ENCODE measurements around the gene ACOT12. TPM values are rescaled to one million over a fixed set of nuclear protein-coding genes. Genes with fewer than 3 reads are reported as not detected.
"Not testable (repeated sequence)": the region's sequence is repeated elsewhere in the genome, so short reads cannot be mapped to it uniquely, and the experiment has no call there.

Gene ACOT12
- total and polyA plus RNA-seq, 2 donors = 0.05 to 0.21 TPM

DNA sequence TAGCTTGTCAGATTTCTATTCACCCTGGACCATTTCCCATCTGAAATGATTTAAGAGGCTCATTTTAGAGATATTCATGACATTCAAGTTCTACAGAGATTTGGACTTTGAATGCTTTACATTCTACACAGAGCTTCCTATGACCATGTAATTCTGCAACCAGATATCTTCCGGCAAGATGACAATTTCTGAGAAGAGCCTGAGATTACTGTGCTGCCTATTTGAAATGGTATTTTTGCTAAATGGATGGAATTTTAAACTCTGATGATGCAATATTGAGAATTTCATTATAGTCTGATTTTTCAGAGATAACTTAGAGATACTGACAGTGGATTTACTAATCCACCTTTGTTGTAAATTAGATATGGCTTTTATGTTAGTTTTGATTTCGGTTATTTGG lies 16.0 kb upstream of the ACOT12 start:
- WGBS = 74% methylated on average over 2 of the region's 2 CpGs
- H3K4me3 ChIP-seq (ENCODE audit: low read depth, low read length) = no peak overlapping the region

DNA sequence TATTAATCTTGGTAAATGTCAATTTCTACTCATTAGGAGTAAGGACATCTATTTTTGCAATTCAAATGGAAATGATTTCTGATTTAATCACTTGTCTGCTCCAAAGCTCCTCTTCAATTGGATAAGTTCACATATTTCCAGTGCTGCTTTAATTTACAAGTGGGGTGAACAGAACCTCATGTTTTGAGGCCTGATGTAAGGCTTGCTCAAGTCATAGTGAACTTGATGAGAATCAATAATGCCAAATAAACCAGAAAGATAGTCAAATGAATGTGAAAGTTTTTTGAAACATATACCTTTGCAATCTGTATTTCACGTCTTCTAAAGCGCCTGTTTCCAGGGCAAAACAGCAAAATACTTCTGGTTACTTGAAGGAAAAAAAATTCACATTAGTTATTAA lies 15.4 kb upstream of the ACOT12 start:
- no peaks in the 10 kb centered on the region for H3K4me1 ChIP-seq (ENCODE audit: insufficient read depth)
- no peaks in the 10 kb centered on the region for H3K36me3 ChIP-seq (ENCODE audit: insufficient read depth)
- WGBS = 94% methylated on average over 2 of the region's 2 CpGs
- no peak overlapping the region for H3K4me3 ChIP-seq (ENCODE audit: low read depth, low read length)
- H3K27ac ChIP-seq (ENCODE audit: low read depth) = no peak overlapping the region
- no peak for DNase-seq (ENCODE audit: extremely low spot score)

More for the DNA sequence above, 16.0 kb upstream of the ACOT12 start:
- no peak overlapping the region for H3K27ac ChIP-seq (ENCODE audit: low read depth)
- no peaks in the 10 kb centered on the region for H3K36me3 ChIP-seq (ENCODE audit: insufficient read depth)
- no peaks in the 10 kb centered on the region for H3K4me1 ChIP-seq (ENCODE audit: insufficient read depth)
- DNase-seq (ENCODE audit: extremely low spot score) = no peak

DNA sequence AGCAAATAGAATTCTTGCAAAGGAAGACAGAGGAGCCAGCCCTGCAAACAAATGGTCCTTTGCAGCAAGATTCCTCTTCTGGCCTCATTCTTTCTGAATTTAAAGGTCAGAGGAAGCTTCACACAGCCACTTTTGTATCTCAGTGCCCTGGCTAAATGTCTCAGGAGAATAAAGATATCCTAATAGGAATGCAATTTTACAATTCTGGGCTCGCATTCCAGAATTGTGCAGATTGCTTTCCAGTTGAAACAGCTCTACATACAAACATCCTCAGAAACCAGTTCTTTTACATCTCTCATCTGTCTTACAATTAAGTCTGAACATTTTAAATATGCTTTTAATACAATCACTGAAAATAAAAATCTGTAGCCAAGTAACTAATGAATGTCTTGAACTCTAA lies 14.6 kb upstream of the ACOT12 start:
- Histone ChIP-seq H3K36me3 (ENCODE audit: insufficient read depth) (no peaks in the 10 kb centered on the region), H3K4me1 (ENCODE audit: insufficient read depth) (no peaks in the 10 kb centered on the region), H3K4me3 (ENCODE audit: low read depth, low read length) (no peak overlapping the region), H3K27ac (ENCODE audit: low read depth) (no peak overlapping the region)
- WGBS = 53% methylated on average over 1 of the region's 1 CpG
- DNase-seq (ENCODE audit: extremely low spot score) = no peak

DNA sequence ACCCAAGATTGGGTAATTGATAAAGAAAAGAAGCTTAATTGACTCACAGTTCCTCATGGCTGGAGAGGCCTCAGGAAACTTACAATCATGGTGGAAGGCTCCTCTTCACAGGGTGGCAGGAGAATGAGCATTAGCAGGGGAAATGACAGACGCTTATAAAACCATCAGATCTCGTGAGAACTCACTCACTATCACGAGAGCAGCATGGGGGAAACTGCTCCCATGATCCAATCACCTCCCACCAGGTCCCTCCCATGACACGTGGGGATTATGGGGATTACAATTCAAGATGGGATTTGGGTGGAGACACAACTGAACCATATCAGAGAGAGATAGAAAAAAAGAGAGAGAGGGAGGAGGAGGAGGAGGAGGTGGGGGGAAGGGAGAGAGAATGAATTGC lies 13.9 kb upstream of the ACOT12 start:
- WGBS = 74% methylated on average over 4 of the region's 4 CpGs
- H3K4me1 ChIP-seq (ENCODE audit: insufficient read depth); DNase-seq (ENCODE audit: extremely low spot score); H3K4me3 ChIP-seq (ENCODE audit: low read depth, low read length); H3K27ac ChIP-seq (ENCODE audit: low read depth); H3K36me3 ChIP-seq (ENCODE audit: insufficient read depth): not testable (repeated sequence)

DNA sequence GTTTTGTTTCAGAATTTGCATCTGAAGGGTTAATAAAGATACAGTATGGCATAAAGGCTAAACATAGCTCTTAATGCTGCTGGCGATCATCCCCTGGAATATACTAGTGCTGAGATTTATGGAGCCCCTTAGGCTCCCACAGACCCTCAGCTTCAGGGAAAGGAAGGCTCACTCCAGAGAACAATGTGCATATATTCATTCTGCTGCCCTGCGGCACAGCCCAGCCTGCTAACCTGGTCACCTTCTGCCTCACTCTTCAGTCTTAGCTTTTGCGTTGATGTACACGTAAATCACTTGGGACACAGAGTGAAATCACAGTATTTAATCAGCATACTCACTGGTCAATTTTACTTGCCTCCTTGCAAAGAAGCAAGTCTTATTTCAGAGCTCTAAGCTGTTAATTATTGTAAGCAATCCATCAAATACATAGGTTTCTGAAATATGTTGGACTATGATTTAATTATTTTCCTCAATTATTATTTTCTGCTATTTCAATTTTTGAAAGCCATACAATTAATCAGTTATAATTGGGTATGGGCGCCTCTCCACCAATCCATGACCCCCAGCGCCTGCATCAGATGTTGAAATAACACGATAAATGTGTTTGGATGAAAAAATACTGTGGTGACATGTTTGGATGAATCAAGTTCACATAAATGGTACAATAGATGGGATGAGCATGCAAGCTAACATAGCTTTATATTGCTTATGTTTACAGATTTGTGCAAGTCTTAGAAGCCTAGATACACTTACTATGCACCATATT lies 11.4 kb upstream of the ACOT12 start:
- H3K36me3 ChIP-seq (ENCODE audit: insufficient read depth) = no peaks in the 10 kb centered on the region
- 79% methylated on average over 7 of the region's 7 CpGs for WGBS
- H3K27ac ChIP-seq (ENCODE audit: low read depth) = no peak overlapping the region
- H3K4me3 ChIP-seq (ENCODE audit: low read depth, low read length) = no peak overlapping the region
- no peak for DNase-seq (ENCODE audit: extremely low spot score)
- H3K4me1 ChIP-seq (ENCODE audit: insufficient read depth) = no peaks in the 10 kb centered on the region

DNA sequence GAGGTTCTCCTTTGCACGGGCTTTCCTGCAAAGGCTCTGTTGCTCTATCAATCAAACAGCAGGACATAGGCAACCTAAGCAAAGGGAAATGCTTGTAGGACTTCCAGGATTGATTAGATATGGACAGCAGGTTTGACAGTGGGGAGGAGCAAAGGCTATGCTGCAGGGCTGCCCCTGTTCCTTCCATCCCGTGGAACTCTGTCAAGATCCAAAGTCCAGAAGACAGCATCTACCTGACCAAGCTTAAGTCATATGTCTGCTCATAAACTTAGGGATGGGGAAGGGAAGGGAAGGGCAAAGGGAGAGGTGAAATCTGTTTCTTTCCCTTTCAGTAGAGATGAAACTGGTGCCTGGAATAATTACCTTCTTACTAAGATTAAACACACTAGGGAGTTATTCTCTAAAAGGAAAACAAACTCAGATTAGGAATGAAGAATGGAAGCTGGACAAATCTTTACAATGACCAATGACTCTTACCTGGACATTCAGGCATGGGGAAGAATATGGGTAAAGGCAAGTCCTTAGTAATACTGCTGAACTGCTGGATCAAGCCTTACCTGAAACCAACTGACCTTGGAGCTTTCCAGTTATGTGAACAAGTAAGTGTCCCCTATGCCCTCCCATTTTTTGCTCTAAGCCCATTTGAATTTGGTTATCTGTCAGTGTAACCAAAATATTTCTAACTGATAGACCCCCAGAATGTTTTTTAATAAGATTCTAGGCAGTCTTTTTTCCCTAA lies 8.4 kb upstream of the ACOT12 start:
- no peak overlapping the region for H3K27ac ChIP-seq (ENCODE audit: low read depth)
- no peaks in the 10 kb centered on the region for H3K36me3 ChIP-seq (ENCODE audit: insufficient read depth)
- no peak overlapping the region for H3K4me3 ChIP-seq (ENCODE audit: low read depth, low read length)
- WGBS = 68% methylated on average over 2 of the region's 2 CpGs
- no peak for DNase-seq (ENCODE audit: extremely low spot score)
- H3K4me1 ChIP-seq (ENCODE audit: insufficient read depth) = no peaks in the 10 kb centered on the region

DNA sequence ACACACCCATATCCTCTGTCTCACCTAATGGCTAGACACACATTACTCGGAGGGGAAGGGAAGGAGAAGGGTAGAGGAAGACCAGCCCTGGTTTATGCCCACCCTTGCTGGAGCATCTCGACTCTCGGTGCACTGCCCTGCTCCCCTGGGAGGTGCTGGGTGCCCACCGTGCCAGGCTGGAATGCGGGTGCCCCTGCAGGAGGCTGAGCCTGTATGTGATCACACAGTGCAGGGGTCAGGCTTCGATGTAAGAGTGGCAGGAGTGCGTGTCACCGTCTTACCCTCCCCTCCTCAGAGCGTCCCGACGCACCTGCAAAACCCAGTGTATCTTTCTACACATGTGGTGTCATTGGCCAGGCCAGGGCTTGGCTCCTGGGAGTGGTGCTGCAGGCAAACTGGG lies 7.3 kb upstream of the ACOT12 start:
- no peak overlapping the region for H3K4me3 ChIP-seq (ENCODE audit: low read depth, low read length)
- no peaks in the 10 kb centered on the region for H3K4me1 ChIP-seq (ENCODE audit: insufficient read depth)
- no peak overlapping the region for H3K27ac ChIP-seq (ENCODE audit: low read depth)
- no peak for DNase-seq (ENCODE audit: extremely low spot score)
- no peaks in the 10 kb centered on the region for H3K36me3 ChIP-seq (ENCODE audit: insufficient read depth)
- 82% methylated on average over 11 of the region's 11 CpGs for WGBS

DNA sequence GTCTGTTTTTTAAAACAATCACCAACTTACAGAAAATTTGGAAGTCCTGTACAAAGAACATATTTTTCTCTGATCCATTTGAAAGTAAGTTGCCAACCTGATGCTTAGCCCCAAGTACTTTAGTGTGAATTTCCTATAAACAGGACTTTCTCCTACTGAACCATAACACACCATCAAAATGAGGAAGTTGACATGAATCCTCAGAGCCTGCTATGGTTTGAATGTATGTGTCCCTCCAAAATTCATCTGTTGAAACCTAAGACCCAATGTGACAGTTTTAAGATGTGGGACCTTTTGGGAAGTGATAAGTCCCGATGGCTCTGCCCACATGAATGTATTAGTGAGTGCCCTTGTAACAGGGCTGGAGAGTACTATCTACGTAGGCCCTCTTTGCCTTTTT lies 6.4 kb upstream of the ACOT12 start:
- Histone ChIP-seq H3K27ac (ENCODE audit: low read depth) (no peak overlapping the region), H3K36me3 (ENCODE audit: insufficient read depth) (no peaks in the 10 kb centered on the region), H3K4me3 (ENCODE audit: low read depth, low read length) (no peak overlapping the region), H3K4me1 (ENCODE audit: insufficient read depth) (no peaks in the 10 kb centered on the region)
- no peak for DNase-seq (ENCODE audit: extremely low spot score)
- WGBS = 29% methylated on average over 2 of the region's 2 CpGs

DNA sequence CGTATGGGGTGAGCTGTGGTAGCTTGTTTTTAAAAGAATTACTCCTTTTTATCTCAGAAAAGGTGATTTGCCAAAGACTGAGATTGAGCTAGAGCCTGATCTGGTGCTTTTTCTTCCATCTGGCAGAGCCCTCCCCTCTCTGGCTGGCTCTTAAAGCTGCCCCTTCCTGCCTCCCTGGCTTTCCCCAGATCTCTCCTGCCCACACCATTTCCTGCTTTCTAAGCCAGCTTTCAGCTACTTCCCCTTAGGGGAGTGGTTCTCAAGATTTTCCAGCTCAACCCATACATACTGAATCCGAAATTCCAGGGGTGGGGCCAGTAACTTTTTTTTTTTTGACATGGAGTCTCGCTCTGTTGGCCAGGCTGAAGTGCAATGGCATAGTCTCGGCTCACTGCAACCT lies 4.8 kb upstream of the ACOT12 start:
- H3K4me3 ChIP-seq (ENCODE audit: low read depth, low read length) = no peak overlapping the region
- H3K27ac ChIP-seq (ENCODE audit: low read depth) = no peak overlapping the region
- H3K4me1 ChIP-seq (ENCODE audit: insufficient read depth) = no peaks in the 10 kb centered on the region
- no peaks in the 10 kb centered on the region for H3K36me3 ChIP-seq (ENCODE audit: insufficient read depth)
- 67% methylated on average over 4 of the region's 4 CpGs for WGBS
- no peak for DNase-seq (ENCODE audit: extremely low spot score)

DNA sequence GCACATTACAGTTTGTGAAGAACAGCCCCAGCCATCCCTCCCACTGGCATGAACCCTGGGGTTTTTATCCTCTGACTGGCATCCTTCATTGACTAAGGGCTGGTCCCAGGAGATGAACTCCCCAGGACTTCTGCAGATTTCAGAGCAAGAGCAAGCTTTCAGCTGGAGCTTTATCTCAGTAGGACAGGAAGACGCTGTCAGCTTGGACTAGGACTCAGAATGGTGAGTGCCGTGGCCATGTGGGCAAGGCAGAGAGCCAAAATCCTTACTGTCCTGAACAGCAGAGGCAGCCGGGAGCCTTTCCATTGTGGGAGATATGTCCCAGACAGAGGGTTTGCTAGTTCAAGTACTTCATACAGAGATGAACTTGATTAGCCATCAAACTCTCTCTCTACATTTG lies 3.2 kb upstream of the ACOT12 start:
- WGBS = 6% methylated on average over 3 of the region's 3 CpGs
- no peak overlapping the region for H3K27ac ChIP-seq (ENCODE audit: low read depth)
- no peak overlapping the region for H3K4me3 ChIP-seq (ENCODE audit: low read depth, low read length)
- H3K36me3 ChIP-seq (ENCODE audit: insufficient read depth) = no peaks in the 10 kb centered on the region
- no peak for DNase-seq (ENCODE audit: extremely low spot score)
- H3K4me1 ChIP-seq (ENCODE audit: insufficient read depth) = no peaks in the 10 kb centered on the region

DNA sequence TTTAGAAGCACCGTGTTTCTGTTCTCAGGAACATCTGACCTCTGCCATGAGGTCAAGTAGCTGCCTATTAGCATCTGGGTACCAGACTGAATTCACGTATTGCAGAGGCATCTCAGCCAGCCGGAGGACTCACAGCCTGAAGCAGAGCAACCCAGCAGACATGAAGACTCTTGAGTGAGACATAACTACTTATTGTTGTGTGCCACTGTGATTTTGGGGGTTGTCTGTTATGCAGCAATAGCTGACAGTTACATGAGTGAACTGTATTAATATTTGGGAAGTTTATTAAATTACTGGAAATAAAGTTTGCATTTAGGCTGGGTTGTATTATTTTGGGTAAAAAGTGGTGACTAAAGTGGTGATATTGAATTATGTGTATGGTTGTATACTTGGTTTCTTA lies 1.3 kb upstream of the ACOT12 start:
- WGBS = 68% methylated on average over 3 of the region's 3 CpGs
- Histone ChIP-seq H3K4me3 (ENCODE audit: low read depth, low read length) (no peak overlapping the region), H3K27ac (ENCODE audit: low read depth) (no peak overlapping the region), H3K36me3 (ENCODE audit: insufficient read depth) (no peaks in the 10 kb centered on the region), H3K4me1 (ENCODE audit: insufficient read depth) (no peaks in the 10 kb centered on the region)
- DNase-seq (ENCODE audit: extremely low spot score) = no peak

DNA sequence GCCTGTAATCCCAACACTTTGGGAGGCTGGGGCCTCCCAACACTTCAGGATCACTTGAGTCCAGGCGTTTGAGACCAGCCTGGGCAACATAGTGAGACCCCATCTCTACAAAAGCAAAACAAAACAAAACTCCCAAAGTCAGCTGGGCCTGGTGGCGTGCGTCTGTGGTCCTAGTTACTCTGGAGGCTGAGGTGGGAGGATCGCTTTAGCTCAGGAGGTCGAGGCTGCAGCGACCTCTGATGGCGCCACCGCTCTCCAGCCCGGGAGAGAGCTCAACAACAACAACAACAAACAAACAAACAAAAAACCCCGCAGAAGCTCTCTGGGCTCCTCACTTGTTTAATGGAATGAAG lies 528 bp downstream of the ACOT12 start:
- H3K27ac ChIP-seq (ENCODE audit: low read depth) = no peak overlapping the region
- H3K36me3 ChIP-seq (ENCODE audit: insufficient read depth) = no peaks in the 10 kb centered on the region
- DNase-seq (ENCODE audit: extremely low spot score) = no peak
- peak overlapping the region; percentile 58 for H3K4me3 ChIP-seq (ENCODE audit: low read depth, low read length)
- no peaks in the 10 kb centered on the region for H3K4me1 ChIP-seq (ENCODE audit: insufficient read depth)
- WGBS = 27% methylated on average over 10 of the region's 10 CpGs

DNA sequence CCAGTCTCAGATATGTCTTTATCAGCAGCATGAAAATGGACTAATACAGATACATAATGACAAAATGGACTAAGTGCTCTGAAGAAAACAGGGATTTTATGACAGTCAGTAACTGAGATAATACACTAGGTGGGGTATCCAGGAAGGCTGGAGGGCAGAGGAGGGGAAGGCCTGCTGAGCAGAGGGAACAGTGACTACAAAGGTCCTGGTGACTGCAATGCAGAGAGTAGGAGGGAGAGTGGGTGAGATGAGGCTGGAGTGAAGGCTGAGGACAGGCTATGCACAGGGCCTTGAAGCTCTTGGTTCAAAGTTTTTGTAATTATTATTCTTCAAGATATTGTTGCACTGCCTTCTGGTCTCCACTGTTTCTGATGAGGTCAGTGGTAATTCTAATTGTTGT lies 4.9 kb downstream of the ACOT12 start:
- DNase-seq (ENCODE audit: extremely low spot score) = no peak
- Histone ChIP-seq H3K27ac (ENCODE audit: low read depth) (no peak overlapping the region), H3K4me3 (ENCODE audit: low read depth, low read length) (no peak overlapping the region), H3K36me3 (ENCODE audit: insufficient read depth) (no peaks in the 10 kb centered on the region), H3K4me1 (ENCODE audit: insufficient read depth) (no peaks in the 10 kb centered on the region)

DNA sequence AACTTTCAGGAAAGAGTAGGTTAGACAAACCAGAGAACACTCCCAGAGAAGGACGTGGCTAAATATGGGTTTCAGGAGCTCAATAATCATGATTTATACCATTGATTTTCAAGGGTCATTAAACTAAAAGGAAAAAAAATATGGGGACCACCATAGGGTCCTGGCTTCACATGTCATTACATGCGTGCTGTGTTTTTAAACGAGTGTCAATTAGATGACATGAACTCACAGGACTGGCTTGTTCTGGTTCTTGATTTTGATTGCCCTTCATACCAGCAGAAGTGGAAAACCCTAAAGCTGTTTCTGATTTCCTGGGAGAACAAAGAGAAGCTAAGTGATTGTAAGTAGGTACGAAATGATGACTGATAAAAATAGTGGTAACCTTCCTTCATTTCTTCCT lies 5.8 kb downstream of the ACOT12 start:
- Histone ChIP-seq H3K4me3 (ENCODE audit: low read depth, low read length) (no peak overlapping the region), H3K4me1 (ENCODE audit: insufficient read depth) (no peaks in the 10 kb centered on the region), H3K27ac (ENCODE audit: low read depth) (no peak overlapping the region), H3K36me3 (ENCODE audit: insufficient read depth) (no peaks in the 10 kb centered on the region)
- 90% methylated on average over 4 of the region's 4 CpGs for WGBS
- DNase-seq (ENCODE audit: extremely low spot score) = no peak
